Omental fat pad (tissue), 4 donors: Measurements from ENCODE around the gene CCR6. TPM values are rescaled to one million over a fixed set of nuclear protein-coding genes. Genes with fewer than 3 reads are reported as not detected.

ENCODE experiments used
- ATAC-seq: fragments of 150-250 bp; one replicate; pipeline ENCODE4 v1.9.1; 2016; ENCODE audit warnings: mild to moderate bottlenecking, moderate library complexity; ENCODE audit not compliant: low FRiP score
- DNase-seq: peaks from one replicate; pipeline ENCODE4 v3.0.0-alpha.2; 2019; ENCODE audit warnings: low spot score
- total RNA-seq, 4 donors: library from RNA; depleted of rRNA; stranded (reverse); fragments of >200 nt; gene quantifications; one replicate each; pipeline ENCODE4 v1.1.0, GENCODE V29; 2016
- TF ChIP-seq, protein P1 (sequence below), 3 donors: fragments of 450-650 bp; IDR thresholded peaks; one replicate each; pipeline ENCODE4 v1.5.1; 2016 to 2017; ENCODE audit warnings: antibody characterized with exemption in 3 of 3, mild to moderate bottlenecking in 3 of 3, moderate library complexity in 2 of 3

Gene CCR6
- total RNA-seq, 4 donors from 2014 or later: 0.36 to 1.1 (median 1.1) TPM; not detected in 1

GRCh38 chr6:167148997-167149396, 26.1 kb downstream of the CCR6 start:
- TF ChIP-seq, protein P1, sequence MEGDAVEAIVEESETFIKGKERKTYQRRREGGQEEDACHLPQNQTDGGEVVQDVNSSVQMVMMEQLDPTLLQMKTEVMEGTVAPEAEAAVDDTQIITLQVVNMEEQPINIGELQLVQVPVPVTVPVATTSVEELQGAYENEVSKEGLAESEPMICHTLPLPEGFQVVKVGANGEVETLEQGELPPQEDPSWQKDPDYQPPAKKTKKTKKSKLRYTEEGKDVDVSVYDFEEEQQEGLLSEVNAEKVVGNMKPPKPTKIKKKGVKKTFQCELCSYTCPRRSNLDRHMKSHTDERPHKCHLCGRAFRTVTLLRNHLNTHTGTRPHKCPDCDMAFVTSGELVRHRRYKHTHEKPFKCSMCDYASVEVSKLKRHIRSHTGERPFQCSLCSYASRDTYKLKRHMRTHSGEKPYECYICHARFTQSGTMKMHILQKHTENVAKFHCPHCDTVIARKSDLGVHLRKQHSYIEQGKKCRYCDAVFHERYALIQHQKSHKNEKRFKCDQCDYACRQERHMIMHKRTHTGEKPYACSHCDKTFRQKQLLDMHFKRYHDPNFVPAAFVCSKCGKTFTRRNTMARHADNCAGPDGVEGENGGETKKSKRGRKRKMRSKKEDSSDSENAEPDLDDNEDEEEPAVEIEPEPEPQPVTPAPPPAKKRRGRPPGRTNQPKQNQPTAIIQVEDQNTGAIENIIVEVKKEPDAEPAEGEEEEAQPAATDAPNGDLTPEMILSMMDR (IDR thresholded peaks at IDR 0.05): no peak
- DNase-seq: no peak
- ATAC-seq: no peak

DNA sequence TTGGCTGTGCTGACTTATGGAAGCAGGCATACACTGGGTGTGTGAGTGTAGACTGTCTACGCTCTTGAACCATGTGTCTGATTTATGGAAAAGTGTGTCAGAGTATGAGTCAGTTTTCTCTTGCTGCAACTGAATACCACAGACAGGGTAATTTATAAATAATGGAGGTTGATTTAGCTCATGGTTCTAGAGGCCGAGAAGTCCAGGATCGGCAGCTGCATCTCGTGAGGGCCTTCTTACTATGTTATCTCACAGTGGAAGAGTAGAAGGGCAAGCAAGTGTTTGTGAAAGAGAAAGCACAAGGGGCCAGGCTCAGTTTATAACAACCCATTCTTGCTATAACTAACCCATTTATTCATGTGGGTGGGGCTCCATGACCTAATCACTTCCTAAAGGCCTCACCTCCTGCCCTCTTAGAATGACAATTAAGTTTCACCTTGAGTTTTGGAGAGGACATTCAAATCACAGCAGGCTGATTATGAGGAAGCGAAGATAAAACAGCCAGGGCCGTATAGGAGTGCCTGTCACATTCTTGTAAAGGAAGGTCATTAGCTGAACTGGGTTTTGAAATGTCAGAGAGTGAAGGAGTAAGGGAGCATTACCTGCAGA, 28.1 kb downstream of the CCR6 start:
- TF ChIP-seq, protein P1 (IDR thresholded peaks at IDR 0.05): no peak
- no peak for ATAC-seq
- no peak for DNase-seq

DNA sequence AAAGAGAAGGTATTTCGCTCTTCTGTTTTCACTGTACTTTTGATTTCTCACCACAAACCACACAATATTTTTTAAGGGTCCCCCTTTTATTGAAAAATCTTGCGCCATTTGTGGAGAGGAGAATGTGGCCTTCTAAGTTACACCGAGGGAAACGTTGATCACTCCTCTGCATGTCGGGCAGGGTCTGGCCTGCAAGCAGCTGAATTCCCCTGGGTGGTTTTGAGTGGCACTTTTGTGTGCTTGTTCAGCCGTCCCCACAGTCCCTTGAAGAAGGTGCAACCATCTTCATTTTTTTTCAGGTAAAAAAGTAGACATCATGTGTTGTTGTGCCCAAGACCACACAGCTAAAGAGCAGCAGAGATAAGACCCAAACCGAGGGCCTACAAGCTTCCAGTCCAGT, 28.8 kb downstream of the CCR6 start:
- no peak for ATAC-seq
- TF ChIP-seq, protein P1 (IDR thresholded peaks at IDR 0.05): no peak

GRCh38 chr6:167152862-167153261, 30.0 kb downstream of the CCR6 start:
- ATAC-seq (no peak), DNase-seq (no peak)
- TF ChIP-seq, protein P1 (IDR thresholded peaks at IDR 0.05): no peak

More for the DNA sequence above, 28.8 kb downstream of the CCR6 start:
- no peak for DNase-seq

GRCh38 chr6:167153521-167153959, 30.6 kb downstream of the CCR6 start:
- ATAC-seq (no peak), DNase-seq (no peak)

DNA sequence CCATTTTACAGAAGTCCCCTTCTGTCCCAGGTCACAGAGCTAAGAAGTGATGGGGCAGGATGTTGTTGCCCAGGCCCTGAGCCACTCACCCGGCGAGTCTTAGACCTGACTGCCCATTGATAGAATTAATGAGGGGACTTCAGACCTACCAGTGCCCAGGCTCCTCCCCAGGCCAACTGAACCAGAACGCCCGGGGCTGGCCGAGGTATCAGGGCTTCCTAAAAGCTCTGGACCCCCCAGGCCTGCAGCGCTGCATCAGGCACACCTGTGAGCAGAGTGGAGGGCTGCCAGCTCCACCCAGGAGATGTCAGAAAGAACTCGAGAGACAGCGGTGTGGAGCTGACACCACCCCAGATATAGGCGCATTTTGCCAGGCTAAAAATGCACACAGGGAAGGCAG, 31.4 kb downstream of the CCR6 start:
- TF ChIP-seq, protein P1 (IDR thresholded peaks at IDR 0.05): no peak
- ATAC-seq: no peak
- DNase-seq: no peak

More at GRCh38 chr6:167153521-167153959, 30.6 kb downstream of the CCR6 start:
- TF ChIP-seq, protein P1 (IDR thresholded peaks at IDR 0.05): no peak

- TF ChIP-seq, protein P1 (IDR thresholded peaks at IDR 0.05): no peak
- ATAC-seq (no peak), DNase-seq (no peak)
These were observed 32.0 kb downstream of the CCR6 start for GRCh38 chr6:167154895-167155294.
